ENCODE measurements around the gene GRID2.

GRID2 gene

DNA sequence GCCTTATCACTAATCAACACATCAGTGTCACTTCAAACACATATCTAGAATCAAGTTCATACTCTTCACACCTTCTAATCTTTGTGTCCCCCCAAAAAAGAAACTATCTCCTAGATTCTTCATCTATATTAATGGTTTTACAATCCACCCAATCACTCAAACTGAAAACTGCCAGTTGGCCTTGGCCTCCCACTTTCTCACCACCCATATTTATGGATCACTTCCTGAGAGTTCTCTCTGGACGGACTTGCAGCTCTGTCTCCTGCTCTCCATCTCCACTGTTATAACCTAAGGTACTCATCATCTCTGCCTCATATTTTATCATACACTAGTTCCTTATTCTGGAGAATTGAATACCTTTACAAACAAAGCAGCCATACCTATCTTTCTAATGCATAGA is 1418.7 kb downstream of the GRID2 start:
- TF ChIP-seq, protein P1, sequence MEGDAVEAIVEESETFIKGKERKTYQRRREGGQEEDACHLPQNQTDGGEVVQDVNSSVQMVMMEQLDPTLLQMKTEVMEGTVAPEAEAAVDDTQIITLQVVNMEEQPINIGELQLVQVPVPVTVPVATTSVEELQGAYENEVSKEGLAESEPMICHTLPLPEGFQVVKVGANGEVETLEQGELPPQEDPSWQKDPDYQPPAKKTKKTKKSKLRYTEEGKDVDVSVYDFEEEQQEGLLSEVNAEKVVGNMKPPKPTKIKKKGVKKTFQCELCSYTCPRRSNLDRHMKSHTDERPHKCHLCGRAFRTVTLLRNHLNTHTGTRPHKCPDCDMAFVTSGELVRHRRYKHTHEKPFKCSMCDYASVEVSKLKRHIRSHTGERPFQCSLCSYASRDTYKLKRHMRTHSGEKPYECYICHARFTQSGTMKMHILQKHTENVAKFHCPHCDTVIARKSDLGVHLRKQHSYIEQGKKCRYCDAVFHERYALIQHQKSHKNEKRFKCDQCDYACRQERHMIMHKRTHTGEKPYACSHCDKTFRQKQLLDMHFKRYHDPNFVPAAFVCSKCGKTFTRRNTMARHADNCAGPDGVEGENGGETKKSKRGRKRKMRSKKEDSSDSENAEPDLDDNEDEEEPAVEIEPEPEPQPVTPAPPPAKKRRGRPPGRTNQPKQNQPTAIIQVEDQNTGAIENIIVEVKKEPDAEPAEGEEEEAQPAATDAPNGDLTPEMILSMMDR (IDR thresholded peaks at IDR 0.05; ENCODE audit: low read depth, low read length, missing control alignments): no peak
- H3K4me3 ChIP-seq (ENCODE audit: low read depth, low read length): no peak overlapping the region
- no peak for DNase-seq (ENCODE audit: low read depth)

DNA sequence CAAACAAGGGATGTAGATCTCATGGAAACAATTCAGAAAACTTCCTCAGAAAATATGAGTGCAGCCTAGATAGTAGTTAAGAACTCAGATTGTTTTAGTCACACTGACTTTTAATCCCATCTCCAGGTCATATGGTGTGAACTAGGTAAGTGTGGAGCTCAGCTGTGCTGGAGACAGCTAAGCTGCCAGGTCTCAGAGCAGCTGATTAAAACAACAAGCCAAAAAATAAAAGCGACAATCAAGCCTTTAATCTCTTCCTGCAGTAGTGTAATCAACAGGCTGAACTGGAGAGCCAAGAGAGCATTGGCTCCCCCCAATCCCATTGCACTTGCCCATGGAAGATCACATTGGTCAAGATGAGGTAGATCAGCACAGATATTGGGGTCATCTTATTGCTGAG is 1426.5 kb downstream of the GRID2 start:
- no peak for DNase-seq (ENCODE audit: low read depth)
- TF ChIP-seq, protein P1 (IDR thresholded peaks at IDR 0.05; ENCODE audit: low read depth, low read length, missing control alignments): no peak
- no peak overlapping the region for H3K4me3 ChIP-seq (ENCODE audit: low read depth, low read length)

DNA sequence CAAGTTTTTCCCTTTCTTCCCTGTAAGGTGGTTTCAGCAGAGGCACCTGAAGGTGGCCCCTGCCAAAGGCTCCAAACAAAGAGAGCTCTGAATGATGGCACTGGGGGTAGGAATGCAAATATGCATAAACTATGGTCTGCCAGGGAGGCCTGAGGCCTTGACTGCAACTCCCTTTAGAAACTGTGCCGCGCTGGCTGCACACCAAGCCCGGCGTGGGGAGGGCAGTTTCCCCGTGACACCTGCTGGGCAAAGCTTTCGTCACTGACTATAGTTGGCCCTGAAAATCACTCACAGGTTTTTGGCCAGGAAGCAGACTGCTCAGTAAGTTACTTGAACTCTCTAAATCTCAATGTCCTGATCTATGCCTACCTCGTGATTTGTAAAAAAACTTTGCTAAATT is 1427.0 kb downstream of the GRID2 start:
- TF ChIP-seq, protein P1 (IDR thresholded peaks at IDR 0.05; ENCODE audit: low read depth, low read length, missing control alignments): no peak
- DNase-seq (ENCODE audit: low read depth): no peak

DNA sequence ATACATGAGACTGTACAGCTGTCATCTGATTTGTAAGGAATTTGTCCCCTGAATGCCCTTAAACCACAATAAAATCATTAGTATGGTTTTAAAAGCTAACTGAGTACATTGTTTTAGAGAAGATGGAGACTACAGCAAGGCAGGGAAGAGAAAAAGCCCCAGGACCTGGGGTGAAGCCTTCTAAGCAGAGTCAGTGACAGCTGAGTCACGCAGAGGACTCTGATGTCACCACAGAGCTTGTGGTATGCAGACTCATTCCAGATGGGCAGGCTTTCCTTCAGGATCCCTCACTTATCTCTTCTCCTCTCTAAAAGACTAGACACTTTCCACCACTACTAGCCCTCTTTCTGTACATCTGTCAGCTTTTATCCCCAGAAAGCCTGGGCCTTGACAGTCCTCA is 1427.7 kb downstream of the GRID2 start:
- no peak for DNase-seq (ENCODE audit: low read depth)
- no peak overlapping the region for H3K4me3 ChIP-seq (ENCODE audit: low read depth, low read length)
- TF ChIP-seq, protein P1 (IDR thresholded peaks at IDR 0.05; ENCODE audit: low read depth, low read length, missing control alignments): no peak

More for the DNA sequence above, 1427.0 kb downstream of the GRID2 start:
- no peak overlapping the region for H3K4me3 ChIP-seq (ENCODE audit: low read depth, low read length)

DNA sequence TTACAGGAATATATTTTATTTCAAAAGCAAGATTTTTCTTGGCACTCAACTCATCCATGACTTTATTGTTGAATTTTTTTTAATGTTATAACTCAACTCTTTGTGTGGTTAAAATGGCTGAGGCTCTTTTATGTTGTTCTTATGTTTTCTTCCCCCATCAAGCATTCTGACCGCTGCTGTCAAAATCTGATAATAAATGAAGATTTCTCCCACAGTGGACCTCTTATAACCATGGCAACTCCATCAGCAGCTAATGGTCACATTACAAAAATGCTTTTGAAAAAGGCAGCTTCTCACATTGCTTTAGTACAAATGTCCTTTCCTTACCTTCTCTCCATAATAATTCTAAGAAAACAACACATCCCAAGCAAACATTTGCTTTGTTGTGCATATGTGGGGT is 1428.7 kb downstream of the GRID2 start:
- DNase-seq (ENCODE audit: low read depth): no peak
- no peak overlapping the region for H3K4me3 ChIP-seq (ENCODE audit: low read depth, low read length)
- TF ChIP-seq, protein P1 (IDR thresholded peaks at IDR 0.05; ENCODE audit: low read depth, low read length, missing control alignments): no peak

DNA sequence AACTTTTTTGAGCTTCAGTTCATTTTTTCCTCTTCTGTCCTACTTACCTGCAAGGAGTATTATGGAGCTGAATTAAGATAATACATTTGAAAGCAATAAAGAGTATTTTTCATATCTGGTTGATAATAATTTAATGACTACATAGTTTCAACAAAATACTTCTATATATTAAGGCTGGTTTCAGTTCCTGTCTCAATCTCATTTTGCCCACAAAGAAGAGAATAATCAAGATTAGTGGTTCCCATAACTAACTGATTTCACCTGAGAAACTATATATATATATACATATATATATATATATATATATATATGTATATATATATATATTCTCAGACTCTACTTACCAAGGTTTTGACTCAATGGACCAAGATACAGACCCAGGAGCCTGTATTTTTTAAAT is 1437.1 kb downstream of the GRID2 start:
- TF ChIP-seq, protein P1 (IDR thresholded peaks at IDR 0.05; ENCODE audit: low read depth, low read length, missing control alignments): no peak
- H3K4me3 ChIP-seq (ENCODE audit: low read depth, low read length): no peak overlapping the region
- DNase-seq (ENCODE audit: low read depth): no peak

DNA sequence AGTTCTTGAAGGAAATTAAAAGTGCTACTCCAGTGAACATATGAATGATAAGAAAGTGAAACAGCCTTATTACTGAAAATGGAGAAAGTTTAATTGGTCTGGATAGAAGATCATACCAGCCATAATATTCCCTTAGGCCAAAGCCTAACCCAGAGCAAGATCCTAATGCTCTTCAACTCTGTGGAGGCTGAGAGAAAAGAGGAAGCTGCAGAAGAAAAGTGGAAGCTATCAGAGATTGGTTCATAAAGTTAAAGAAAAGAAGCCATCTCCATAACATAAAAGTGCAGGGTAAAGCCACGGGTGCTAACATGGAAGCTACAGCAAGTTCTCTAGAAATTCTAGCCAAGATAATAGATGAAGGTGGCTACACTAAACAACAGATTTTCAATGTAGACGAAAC is 1439.3 kb downstream of the GRID2 start:
- no peak overlapping the region for H3K4me3 ChIP-seq (ENCODE audit: low read depth, low read length)
- TF ChIP-seq, protein P1 (IDR thresholded peaks at IDR 0.05; ENCODE audit: low read depth, low read length, missing control alignments): no peak
- no peak for DNase-seq (ENCODE audit: low read depth)

Measured in GM12864 (cell line).